ENCODE data around the gene CERS6. TPM values are rescaled to one million over a fixed set of nuclear protein-coding genes. Genes with fewer than 3 reads are reported as not detected.
"Not testable (repeated sequence)": the region's sequence is repeated elsewhere in the genome, so short reads cannot be mapped to it uniquely, and the experiment has no call there.

CERS6 gene, protein sequence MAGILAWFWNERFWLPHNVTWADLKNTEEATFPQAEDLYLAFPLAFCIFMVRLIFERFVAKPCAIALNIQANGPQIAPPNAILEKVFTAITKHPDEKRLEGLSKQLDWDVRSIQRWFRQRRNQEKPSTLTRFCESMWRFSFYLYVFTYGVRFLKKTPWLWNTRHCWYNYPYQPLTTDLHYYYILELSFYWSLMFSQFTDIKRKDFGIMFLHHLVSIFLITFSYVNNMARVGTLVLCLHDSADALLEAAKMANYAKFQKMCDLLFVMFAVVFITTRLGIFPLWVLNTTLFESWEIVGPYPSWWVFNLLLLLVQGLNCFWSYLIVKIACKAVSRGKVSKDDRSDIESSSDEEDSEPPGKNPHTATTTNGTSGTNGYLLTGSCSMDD
- 9.3 TPM for total RNA-seq

DNA sequence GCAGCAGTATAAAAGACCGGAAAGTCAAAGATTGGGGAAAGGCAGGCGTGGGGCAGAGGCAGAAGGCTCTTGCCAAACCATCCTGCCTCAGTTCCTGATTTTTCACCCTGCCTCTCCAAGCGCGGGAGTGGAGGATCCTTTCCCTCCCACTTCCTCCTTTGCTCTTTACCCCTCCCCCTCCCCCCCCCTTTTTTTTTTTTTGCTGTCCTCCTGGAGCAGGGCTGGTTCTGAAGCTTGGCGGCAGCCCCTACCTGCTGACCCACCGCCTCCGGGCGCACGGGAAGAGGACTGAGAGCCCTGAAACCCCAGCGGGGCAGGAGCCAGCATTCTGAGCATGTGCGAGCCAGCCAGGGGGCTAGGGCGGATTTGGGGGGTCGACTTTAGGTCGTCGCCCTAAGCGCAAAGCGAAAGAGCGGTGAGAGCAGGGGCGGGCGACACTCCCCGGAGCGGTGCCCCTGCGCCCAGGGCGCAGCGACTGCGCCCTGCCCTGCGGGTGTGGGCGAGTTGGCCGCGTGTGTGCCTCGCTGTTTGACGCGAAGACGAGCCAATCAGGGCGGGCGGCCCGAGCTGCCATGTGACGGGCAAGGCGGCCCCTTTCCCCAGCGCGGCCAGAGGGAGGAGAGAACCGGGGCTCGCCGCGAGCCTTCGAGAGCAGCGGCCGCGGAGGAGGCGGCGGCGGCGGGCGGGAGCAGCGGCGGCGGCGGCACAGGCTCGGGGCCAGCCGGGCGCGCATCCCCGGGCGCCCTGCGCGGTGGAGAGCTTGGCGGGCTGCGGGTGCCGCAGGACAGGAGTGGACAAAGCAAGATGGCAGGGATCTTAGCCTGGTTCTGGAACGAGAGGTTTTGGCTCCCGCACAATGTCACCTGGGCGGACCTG lies at the start of gene CERS6:
Gene CERS6 (plus strand): TSS at position 628 of the 876 bp plus-strand sequence. CDS start 177 bp downstream, at position 805.
- intact Hi-C loops (cut with DNase I) = no loop called here
- DNase-seq (ENCODE audit: low spot score) (peak; percentile 98), ATAC-seq (peak; percentile 99)

DNA sequence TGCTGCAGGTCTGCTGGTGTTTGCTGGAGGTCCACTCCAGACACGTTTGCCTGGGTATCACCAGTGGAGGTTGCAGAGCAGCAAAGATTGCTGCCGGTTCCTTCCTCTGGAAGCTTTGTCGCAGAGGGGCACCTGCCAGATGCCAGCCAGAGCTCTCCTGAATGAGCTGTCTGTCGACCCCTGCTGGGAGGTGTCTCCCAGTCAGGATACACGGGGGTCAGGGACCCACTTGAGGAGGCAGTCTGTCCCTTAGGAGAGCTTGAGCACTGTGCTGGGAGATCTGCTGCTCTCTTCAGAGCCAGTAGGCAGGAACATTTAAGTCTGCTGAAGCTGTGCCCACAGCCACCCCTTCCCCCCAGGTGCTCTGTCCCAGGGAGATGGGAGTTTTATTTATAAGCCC lies 43.8 kb upstream of the CERS6 start:
- not testable (repeated sequence) for DNase-seq (ENCODE audit: low spot score); ATAC-seq

DNA sequence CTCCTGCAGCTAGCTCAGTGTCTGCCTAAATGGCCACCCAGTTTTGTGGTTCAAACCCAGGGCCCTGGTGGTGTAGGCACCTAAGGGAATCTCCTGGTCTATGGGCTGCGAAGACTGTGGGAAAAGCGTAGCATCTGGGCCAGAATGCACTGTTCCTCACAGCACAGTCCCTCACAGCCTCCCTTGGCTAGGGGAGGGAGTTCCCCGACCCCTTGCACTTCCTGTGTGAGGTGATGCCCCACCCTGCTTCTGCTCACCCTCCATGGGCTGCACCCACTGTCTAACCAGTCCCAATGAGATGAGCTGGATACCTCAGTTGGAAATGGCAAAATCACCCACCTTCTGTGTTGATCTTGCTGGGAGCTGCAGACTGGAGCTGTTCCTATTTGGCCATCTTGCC lies 43.0 kb upstream of the CERS6 start:
- ATAC-seq; DNase-seq (ENCODE audit: low spot score); intact Hi-C loops (cut with DNase I): not testable (repeated sequence)

More for the DNA sequence above, 43.8 kb upstream of the CERS6 start:
- intact Hi-C loops (cut with DNase I) = not testable (repeated sequence)

DNA sequence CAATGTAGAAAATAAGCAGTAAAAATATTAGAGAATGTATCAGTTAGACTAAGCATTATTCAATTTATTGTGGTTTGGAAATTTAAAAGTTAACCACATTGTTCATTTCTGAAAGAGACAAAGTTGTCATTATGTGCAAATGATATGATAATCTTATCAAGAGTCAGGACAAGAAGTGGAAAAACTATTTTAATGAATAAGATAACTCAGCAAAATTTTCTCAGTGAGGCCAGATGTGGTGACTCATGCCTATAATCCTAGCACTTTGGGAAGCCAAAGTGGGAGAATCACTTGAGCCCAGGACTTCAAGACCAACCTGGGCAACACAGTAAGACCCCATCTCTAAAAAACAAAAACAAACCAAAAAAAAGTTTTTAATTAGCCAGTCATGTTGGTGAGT lies 39.5 kb upstream of the CERS6 start:
- intact Hi-C loops (cut with DNase I) = no loop called here
- no peak for DNase-seq (ENCODE audit: low spot score)
- no peak for ATAC-seq

DNA sequence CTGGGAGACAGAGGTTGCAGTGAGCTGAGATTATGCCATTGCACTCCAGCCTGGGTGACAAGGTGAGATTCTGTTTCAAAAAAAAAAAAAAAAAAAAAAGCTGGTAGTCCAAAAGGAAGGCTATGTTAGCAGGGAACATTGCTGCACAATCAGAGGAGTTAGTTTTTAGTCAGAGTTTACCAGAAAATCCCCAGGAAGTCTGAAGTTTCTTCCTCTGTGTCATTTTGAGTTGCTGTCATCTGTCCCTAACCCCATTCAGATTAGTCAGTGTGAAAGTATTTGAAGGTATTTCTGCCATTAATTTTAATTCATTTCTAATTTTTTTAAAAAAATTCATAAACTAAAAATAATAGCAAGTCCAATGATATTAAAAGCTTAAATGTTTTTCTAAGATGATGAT lies 33.5 kb upstream of the CERS6 start:
- DNase-seq (ENCODE audit: low spot score) = no peak
- no peak for ATAC-seq
- intact Hi-C loops (cut with DNase I) = loop anchor here (5.0 kb wide), 1 partner anchor 800 kb away; no protein-coding TSS in a partner anchor

DNA sequence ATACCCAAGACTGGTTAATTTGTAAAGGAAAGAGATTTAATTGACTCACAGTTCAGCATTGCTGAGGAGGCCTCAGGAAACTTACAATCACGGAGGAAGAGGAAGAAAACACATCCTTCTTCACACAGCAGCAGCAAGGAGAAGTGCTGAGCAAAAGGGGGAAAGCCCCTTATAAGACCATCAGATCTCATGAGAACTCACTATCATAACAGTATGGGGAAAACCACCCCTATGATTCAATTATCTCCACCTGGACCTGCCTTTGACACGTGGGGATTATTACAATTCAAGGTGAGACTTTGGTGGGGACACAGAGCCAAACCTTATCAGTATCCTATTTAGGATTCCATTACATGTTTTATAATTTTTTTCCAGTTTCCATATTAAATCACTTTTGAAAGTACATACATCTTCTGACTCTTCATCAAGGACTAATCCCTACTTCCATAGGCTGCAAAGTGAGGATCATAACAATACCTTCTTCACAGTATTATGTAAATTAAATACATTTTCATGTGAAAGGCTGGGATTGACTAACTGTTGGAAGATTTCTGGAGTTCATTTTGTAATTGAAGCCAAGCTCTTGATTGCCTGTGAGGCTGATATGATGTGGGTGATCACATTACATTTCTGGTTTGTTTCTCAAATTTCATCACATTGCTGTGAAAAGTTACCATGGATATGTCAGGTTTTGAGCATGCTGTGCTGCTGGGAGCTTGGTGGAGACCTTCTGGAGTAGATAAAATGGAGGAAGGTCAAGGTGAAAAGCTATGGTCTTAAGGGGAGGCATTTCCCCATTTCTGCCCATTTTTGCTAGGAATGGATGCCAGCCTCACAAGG lies 31.7 kb upstream of the CERS6 start:
- intact Hi-C loops (cut with DNase I) = loop anchor here (5.0 kb wide), 1 partner anchor 802 kb away; no protein-coding TSS in a partner anchor
- no peak for ATAC-seq
- DNase-seq (ENCODE audit: low spot score) = no peak

DNA sequence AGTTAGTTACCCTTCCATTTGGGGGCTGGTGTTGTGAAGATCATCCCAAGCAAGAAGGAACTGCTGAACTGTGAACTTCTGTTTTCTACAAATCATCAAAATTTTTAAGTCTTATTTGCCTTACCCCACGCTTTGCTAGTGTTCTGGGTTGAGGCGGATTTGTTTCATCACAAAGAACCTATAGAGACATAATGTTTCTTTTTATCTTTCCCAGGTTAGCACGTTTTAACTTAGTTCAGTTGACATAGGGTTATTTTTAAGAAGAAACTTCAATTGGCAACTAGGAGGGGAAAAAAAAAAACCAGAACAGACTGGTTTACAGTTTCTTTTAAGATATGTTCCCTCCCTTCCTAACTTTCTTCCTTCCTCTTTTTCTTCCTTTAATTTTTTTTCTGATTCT lies 31.1 kb upstream of the CERS6 start:
- no peak for DNase-seq (ENCODE audit: low spot score)
- intact Hi-C loops (cut with DNase I) = loop anchor here (5.0 kb wide), 1 partner anchor 803 kb away; no protein-coding TSS in a partner anchor
- no peak for ATAC-seq

DNA sequence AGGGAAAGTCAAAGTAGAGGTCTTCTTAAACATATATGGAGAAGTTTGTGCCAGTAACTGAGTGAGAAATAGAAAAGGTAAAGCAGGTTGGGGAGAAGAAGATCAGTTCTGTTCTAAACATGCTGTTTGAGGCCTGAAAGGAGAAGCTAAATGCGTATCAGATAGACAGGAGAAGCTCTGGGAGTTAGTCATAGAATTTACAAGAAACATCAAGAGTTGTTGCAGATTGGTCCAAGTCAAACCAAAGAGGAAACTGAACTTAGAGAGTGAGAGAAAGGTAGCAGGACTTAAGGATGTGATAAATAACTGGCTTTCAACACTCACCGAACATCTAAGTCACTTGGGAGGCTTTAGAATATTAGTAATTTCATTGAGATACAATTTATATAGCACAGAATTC lies 29.2 kb upstream of the CERS6 start:
- no peak for DNase-seq (ENCODE audit: low spot score)
- no peak for ATAC-seq
- intact Hi-C loops (cut with DNase I) = no loop called here

DNA sequence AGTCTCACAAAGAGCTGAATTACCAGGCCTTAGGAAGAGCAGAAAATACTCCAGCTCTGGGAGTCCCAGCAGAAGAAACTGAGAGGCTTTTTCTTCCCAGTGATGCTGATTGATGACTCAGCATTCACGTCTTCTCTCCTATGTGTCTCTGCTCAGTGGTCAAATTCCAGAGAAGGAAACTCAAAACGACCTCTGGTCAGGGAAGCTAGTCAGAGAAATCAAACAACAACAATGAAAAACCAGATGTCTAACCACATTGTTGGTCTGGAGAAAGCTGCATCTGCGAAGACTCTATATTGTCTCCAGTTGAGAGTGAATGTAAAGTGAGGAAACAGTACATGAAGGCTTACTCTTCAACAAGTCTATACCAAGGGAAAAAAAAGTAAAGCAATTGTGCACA lies 28.6 kb upstream of the CERS6 start:
- intact Hi-C loops (cut with DNase I) = no loop called here
- no peak for DNase-seq (ENCODE audit: low spot score)

DNA sequence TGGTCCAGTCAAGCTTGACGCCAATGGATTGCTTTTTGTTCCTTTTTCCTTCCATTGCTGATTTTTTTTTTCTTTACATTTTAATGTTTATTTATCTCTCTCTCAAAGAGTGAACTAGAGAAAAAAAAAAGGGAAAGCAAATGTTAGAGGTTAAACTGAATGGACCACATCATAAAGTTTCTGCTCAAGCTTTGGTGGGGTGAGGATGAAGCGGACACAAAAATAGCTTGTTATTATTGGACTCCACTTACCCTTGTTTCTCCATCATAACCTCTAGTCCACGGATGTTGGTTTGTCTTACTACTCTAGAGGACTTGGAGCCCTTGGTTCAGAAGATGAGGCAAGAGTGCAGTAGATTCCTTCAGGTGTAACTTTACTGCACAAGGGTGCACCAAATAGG lies 27.6 kb upstream of the CERS6 start:
- intact Hi-C loops (cut with DNase I) = no loop called here
- no peak for ATAC-seq
- DNase-seq (ENCODE audit: low spot score) = no peak

More for the DNA sequence above, 28.6 kb upstream of the CERS6 start:
- no peak for ATAC-seq

DNA sequence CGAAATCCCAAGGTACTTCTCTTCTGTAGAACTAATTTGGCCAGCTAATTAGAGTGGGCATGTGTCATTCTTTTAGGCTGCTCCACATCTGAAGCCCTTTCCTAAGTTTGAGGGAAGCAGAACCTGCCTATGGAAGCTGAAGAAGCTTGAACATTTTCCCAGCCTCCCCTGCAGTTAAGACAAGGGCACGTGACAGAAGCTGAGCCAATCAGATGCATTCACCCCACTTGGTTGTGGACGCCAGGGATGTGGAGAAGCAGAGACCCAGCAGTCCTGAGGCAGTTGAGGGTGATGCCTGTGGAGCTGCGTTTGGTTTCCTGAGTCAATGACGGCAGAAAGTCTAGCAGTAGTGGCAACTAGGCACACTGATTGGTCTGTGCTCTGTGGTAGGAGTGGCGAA lies 26.1 kb upstream of the CERS6 start:
- intact Hi-C loops (cut with DNase I) = no loop called here
- ATAC-seq (no peak), DNase-seq (ENCODE audit: low spot score) (no peak)

DNA sequence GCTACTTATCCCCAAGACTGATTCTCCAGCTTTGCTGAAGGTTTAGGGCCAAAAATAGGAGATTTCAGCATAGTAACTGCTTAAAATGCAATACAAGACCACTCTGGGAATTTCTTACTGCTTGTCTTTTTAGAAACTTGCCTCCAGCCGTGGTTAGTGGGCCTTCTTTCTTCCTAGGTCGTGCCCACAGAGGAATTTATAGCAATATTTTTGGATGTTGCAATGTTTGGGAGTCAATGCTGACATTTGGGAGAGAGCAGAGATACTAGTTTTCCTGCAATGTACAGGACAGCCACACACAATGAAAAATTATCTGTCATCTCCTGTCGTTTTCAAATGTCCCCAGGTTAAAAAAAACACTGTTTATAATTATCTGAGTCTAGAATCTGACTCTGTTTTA lies 25.6 kb upstream of the CERS6 start:
- intact Hi-C loops (cut with DNase I) = no loop called here
- ATAC-seq = no peak
- no peak for DNase-seq (ENCODE audit: low spot score)

DNA sequence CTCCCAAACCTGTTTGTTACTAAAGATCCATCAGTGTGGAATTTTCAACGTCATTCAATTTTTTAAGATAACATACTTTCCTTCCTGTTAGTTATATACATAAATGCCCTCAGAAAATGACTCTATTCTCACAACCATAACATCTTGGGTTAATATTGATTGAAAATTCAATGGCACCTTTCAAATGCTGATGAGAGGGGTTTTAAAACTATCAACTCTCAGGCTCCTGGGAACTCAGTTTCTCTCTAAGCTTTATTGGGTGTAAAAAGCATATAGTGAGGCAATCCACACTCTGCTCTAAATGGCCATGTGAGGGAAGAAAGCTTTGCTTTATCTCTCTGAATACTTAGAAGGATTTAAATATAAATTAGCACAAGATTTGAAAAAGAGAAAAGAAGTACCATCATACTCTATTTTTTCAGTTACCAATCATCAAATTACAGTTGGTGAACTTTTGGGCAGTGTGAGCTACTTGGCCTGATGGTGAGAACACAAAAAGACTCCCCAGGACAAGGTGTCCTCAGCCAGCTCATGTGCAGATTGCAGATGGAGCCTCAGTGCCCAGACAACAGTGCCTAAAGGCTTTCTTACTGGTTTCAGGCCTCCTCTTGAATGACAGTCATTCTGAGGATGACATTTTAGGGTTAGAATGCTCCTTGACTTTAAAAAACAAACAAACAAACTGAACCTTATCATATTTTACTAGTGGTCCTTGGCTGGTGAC lies 24.6 kb upstream of the CERS6 start:
- ATAC-seq (no peak), DNase-seq (ENCODE audit: low spot score) (no peak)
- intact Hi-C loops (cut with DNase I) = no loop called here

DNA sequence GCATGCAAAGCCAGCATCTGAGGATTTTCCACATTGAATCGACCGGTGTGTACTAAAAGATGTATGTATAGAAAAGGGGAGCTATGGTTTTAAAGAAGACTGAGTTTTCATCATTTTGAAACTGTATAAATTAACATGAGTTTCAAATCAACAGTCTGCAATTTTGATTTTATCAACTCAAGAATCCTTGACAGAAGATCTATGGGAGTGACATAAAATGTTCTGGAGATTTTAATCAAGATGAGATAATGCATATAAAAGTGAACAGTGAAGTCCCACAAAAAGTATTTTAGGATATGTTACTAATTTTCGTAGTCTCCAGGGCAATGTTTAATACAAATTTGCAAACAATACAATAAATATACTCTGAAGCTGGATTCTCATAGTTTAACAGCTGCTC lies 24.0 kb upstream of the CERS6 start:
- DNase-seq (ENCODE audit: low spot score) = no peak
- ATAC-seq = no peak
- intact Hi-C loops (cut with DNase I) = no loop called here

DNA sequence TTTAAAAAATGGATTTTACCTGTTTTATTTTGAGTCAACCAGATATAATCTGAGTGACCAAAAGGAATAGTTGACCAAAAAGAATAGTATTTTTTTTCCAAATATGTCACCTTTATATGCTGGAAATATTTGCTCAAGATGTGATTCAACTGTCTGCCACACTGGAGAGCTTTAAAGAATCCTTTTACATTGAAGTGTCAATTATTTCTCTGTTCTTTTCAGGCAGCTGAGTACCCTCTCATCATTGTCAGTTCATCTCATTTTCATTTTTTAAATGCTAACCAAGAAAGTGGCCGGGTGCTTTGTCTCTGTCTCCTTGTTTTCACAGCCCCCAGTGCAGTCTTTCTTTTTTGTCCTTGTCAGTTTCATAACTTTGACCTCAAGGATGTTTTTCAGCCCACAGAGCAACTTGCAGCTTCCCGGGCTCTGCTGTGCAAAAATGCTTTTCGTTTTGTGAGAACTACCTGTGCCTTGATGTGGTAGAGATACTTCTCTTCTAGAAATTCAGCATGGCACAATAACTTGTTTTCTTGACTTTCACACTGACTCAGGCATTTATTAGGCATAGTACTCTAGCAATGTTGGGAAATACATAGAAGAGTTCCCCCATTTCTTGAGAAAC lies 23.4 kb upstream of the CERS6 start:
- ATAC-seq = no peak
- no peak for DNase-seq (ENCODE audit: low spot score)
- intact Hi-C loops (cut with DNase I) = no loop called here

DNA sequence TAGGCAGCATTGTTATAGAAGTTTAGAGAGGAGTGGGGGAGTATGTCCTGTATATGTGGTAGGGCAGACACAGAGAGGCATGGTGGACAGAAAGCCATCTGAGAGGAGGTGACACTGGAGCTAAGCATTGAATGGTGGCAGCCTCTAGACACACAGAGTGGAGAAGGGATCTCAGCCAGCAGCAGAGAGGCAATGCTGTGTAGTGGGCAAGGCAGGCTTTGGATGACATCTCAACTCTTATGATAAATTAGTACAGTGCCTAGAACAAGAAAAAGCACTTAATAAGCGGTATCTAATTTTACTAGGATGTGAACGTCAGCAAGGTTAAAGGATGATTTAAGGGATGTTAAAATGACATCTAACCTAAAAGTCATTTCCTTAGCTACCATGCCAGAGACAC lies 22.5 kb upstream of the CERS6 start:
- DNase-seq (ENCODE audit: low spot score) (no peak), ATAC-seq (no peak)
- intact Hi-C loops (cut with DNase I) = no loop called here

DNA sequence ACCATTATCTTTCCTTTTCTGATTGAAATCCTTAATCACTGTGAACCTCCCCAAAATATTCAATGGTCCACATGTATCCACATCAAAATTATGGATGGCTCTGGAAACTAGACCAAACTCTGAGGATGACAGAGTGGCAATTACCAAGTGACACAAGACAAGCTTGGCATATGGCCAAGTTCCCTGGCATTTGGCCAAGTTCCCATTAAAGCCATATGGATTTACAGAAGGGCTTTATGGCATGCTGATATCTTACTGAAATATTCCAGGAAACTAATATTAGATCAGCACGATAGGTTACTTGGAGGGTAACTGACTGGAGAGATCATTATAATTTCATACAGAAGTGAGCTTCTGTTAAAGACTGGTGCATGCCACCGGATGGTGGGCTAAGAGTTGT lies 21.9 kb upstream of the CERS6 start:
- intact Hi-C loops (cut with DNase I) = no loop called here
- no peak for ATAC-seq
- DNase-seq (ENCODE audit: low spot score) = peak; percentile 67

DNA sequence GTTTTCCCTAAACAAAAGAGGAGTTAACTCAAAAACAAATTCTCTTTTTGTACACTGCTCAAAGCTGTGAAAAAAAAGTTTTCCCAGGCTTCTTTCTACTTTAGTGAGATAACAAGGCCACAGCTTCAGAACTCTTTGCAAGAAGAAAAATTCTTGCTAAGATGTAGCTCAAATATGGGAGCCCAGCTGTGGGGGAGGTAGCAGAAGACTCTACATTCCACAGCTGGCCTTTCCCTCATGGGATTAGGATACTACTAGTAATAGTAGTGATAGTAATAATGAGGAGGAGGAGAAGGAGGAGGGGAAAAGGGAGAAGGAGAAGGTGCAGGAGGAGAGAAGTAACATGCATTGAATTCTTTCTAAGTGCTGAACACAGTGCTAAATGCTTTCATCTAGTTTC lies 19.2 kb upstream of the CERS6 start:
- intact Hi-C loops (cut with DNase I) = no loop called here
- ATAC-seq (no peak), DNase-seq (ENCODE audit: low spot score) (no peak)

Data from sciatic nerve (tissue), 2 donors.